ENCODE measurements around the gene FGFR4.

Gene FGFR4

GRCh38 chr5:177085985-177086653 lies 596 bp upstream of the FGFR4 start:
- DNase-seq (ENCODE audit: low spot score): no peak

- no peak for DNase-seq (ENCODE audit: low spot score)
These were observed 787 bp downstream of the FGFR4 start for GRCh38 chr5:177087398-177088005.

GRCh38 chr5:177089127-177089526 lies 2.4 kb downstream of the FGFR4 start:
- DNase-seq (ENCODE audit: low spot score): no peak

GRCh38 chr5:177089825-177090641 lies 3.3 kb downstream of the FGFR4 start:
- DNase-seq (ENCODE audit: low spot score): no peak

GRCh38 chr5:177090813-177091212 lies 4.1 kb downstream of the FGFR4 start:
- no peak for DNase-seq (ENCODE audit: low spot score)

- DNase-seq (ENCODE audit: low spot score): no peak
These were observed 4.5 kb downstream of the FGFR4 start for GRCh38 chr5:177091232-177091631.

GRCh38 chr5:177092178-177093081 lies 5.7 kb downstream of the FGFR4 start:
- DNase-seq (ENCODE audit: low spot score): no peak

- no peak for DNase-seq (ENCODE audit: low spot score)
These were observed 6.5 kb downstream of the FGFR4 start for GRCh38 chr5:177093082-177093712.

- no peak for DNase-seq (ENCODE audit: low spot score)
These were observed 7.1 kb downstream of the FGFR4 start for GRCh38 chr5:177093803-177094202.

GRCh38 chr5:177094224-177095087 lies 7.7 kb downstream of the FGFR4 start:
- DNase-seq (ENCODE audit: low spot score): peak; percentile 97

GRCh38 chr5:177095088-177095669 lies 8.5 kb downstream of the FGFR4 start:
- DNase-seq (ENCODE audit: low spot score): no peak

- no peak for DNase-seq (ENCODE audit: low spot score)
These were observed 9.7 kb downstream of the FGFR4 start for GRCh38 chr5:177096162-177097015.

GRCh38 chr5:177097016-177097985 lies 10.6 kb downstream of the FGFR4 start:
- no peak for DNase-seq (ENCODE audit: low spot score)

GRCh38 chr5:177098120-177098469 lies 11.4 kb downstream of the FGFR4 start:
- no peak for DNase-seq (ENCODE audit: low spot score)

GRCh38 chr5:177098470-177099141 lies 11.9 kb downstream of the FGFR4 start:
- no peak for DNase-seq (ENCODE audit: low spot score)

GRCh38 chr5:177099422-177100093 lies 12.8 kb downstream of the FGFR4 start:
- no peak for DNase-seq (ENCODE audit: low spot score)

- no peak for DNase-seq (ENCODE audit: low spot score)
These were observed 14.0 kb downstream of the FGFR4 start for GRCh38 chr5:177100714-177101121.

Measured in HuH-7 (cell line).